ENCODE measurements around the gene SFMBT1. TPM values are rescaled to one million over a fixed set of nuclear protein-coding genes. Genes with fewer than 3 reads are reported as not detected.

SFMBT1 gene
- total and polyA plus RNA-seq, 8 donors = 8.0 to 12.9 (median 9.4) TPM

GRCh38 chr3:53074366-53074696, 28.5 kb upstream of the SFMBT1 start:
- Histone ChIP-seq H3K27ac (no peak overlapping the region), H3K4me1 (peaks cover 0 to 9% of the 10 kb centered on the region in 2 donors), H3K9me3 (no peaks in the 10 kb centered on the region), H3K36me3 (no peaks in the 10 kb centered on the region), H3K4me3 (no peak overlapping the region), H3K27me3 (no peaks in the 10 kb centered on the region)
- intact Hi-C loops (cut with DNase I) = loop anchor here in 1 of 2 donors (10.0 kb wide), 2 partner anchors 230 to 330 kb away; no protein-coding TSS in a partner anchor
- DNase-seq (no peak), ATAC-seq (no peak)
- TF ChIP-seq CTCF (IDR thresholded peaks at IDR 0.05) = no peak

GRCh38 chr3:53073553-53074365, 27.9 kb upstream of the SFMBT1 start:
- intact Hi-C loops (cut with DNase I) = loop anchor here in 1 of 2 donors (10.0 kb wide), 2 partner anchors 229 to 329 kb away; no protein-coding TSS in a partner anchor
- DNase-seq = no peak
- peak overlapping the region in 1 of 2 donors; percentile 55 for H3K27ac ChIP-seq

GRCh38 chr3:53072653-53073552, 27.0 kb upstream of the SFMBT1 start:
- intact Hi-C loops (cut with DNase I) = loop anchor here in 1 of 2 donors (10.0 kb wide), 2 partner anchors 228 to 328 kb away; no protein-coding TSS in a partner anchor
- ATAC-seq (peak; percentile 98), DNase-seq (peak; percentile 65 to 96 (median 84))
- peak; percentile 79 to 95 for TF ChIP-seq CTCF (IDR thresholded peaks at IDR 0.05)
- H3K9me3 ChIP-seq = no peaks in the 10 kb centered on the region
- no peaks in the 10 kb centered on the region for H3K27me3 ChIP-seq
- H3K27ac ChIP-seq = peak overlapping the region; percentile 7 to 55
- H3K36me3 ChIP-seq = no peaks in the 10 kb centered on the region
- peak overlapping the region; percentile 60 to 83 for H3K4me3 ChIP-seq
- H3K4me1 ChIP-seq = peaks cover 0 to 9% of the 10 kb centered on the region in 2 donors

More at GRCh38 chr3:53073553-53074365, 27.9 kb upstream of the SFMBT1 start:
- H3K27me3 ChIP-seq = no peaks in the 10 kb centered on the region
- peaks cover 0 to 9% of the 10 kb centered on the region in 2 donors for H3K4me1 ChIP-seq
- no peak for ATAC-seq
- no peaks in the 10 kb centered on the region for H3K36me3 ChIP-seq
- H3K9me3 ChIP-seq = no peaks in the 10 kb centered on the region
- TF ChIP-seq CTCF (IDR thresholded peaks at IDR 0.05) = no peak
- H3K4me3 ChIP-seq = peak overlapping the region; percentile 60 to 83

- intact Hi-C loops (cut with DNase I) = loop anchor here in 1 of 2 donors (10.0 kb wide), 2 partner anchors 227 to 327 kb away; no protein-coding TSS in a partner anchor
- Histone ChIP-seq H3K27ac (no peak overlapping the region), H3K4me1 (peaks cover 0 to 9% of the 10 kb centered on the region in 2 donors)
Observed at GRCh38 chr3:53071882-53072431, 26.1 kb upstream of the SFMBT1 start.

More at GRCh38 chr3:53071882-53072431, 26.1 kb upstream of the SFMBT1 start:
- no peak overlapping the region for H3K4me3 ChIP-seq
- ATAC-seq = no peak
- no peaks in the 10 kb centered on the region for H3K9me3 ChIP-seq
- TF ChIP-seq CTCF (IDR thresholded peaks at IDR 0.05) = no peak
- no peaks in the 10 kb centered on the region for H3K36me3 ChIP-seq
- DNase-seq = no peak
- no peaks in the 10 kb centered on the region for H3K27me3 ChIP-seq

Measured in left lung (tissue), 10 donors.